HEK293T (cell line): ENCODE data around the gene CSTB.

ENCODE experiments used
- ARNT ChIP-seq: fragments of 450-650 bp; IDR thresholded peaks from 2 replicates; pipeline ENCODE4 v1.6.1; 2017; ENCODE audit warnings: mild to moderate bottlenecking
- BHLHE40 ChIP-seq: fragments of 450-650 bp; IDR thresholded peaks from 2 replicates; pipeline ENCODE4 v1.6.1; 2016; ENCODE audit warnings: mild to moderate bottlenecking, moderate library complexity, borderline replicate concordance
- CTBP1 ChIP-seq: fragments of 450-650 bp; IDR thresholded peaks from 2 replicates; pipeline ENCODE4 v1.6.1; 2016; ENCODE audit warnings: borderline replicate concordance
- ELF4 ChIP-seq: fragments of 450-650 bp; IDR thresholded peaks from 2 replicates; pipeline ENCODE4 v1.6.1; 2017; ENCODE audit warnings: antibody characterized with exemption
- FOXA1 ChIP-seq: fragments of 450-650 bp; IDR thresholded peaks from 2 replicates; pipeline ENCODE4 v1.6.1; 2016; ENCODE audit warnings: mild to moderate bottlenecking
- FOXM1 ChIP-seq: fragments of 450-650 bp; IDR thresholded peaks from 2 replicates; pipeline ENCODE4 v1.6.1; 2017; ENCODE audit warnings: mild to moderate bottlenecking, borderline replicate concordance
- HDGF ChIP-seq: fragments of 450-650 bp; IDR thresholded peaks from 2 replicates; pipeline ENCODE4 v1.6.1; 2017; ENCODE audit warnings: antibody characterized with exemption, borderline replicate concordance
- SP1 ChIP-seq: fragments of 450-650 bp; IDR thresholded peaks from 2 replicates; pipeline ENCODE4 v1.6.1; 2017
- SUZ12 ChIP-seq: fragments of 450-650 bp; IDR thresholded peaks from 2 replicates; pipeline ENCODE4 v1.6.1; 2016; ENCODE audit warnings: mild to moderate bottlenecking
- TARDBP ChIP-seq: fragments of 450-650 bp; IDR thresholded peaks from 2 replicates; pipeline ENCODE4 v1.6.1; 2016

GRCh38 chr21:43752758-43753438 is 23.2 kb downstream of the CSTB start:
- TF ChIP-seq HDGF: no peak
- TF ChIP-seq CTBP1: no peak
- no peak for TF ChIP-seq SP1
- TF ChIP-seq ELF4: no peak
- TF ChIP-seq FOXA1: no peak
- no peak for TF ChIP-seq SUZ12
- no peak for TF ChIP-seq TARDBP
- no peak for TF ChIP-seq ARNT
- TF ChIP-seq BHLHE40: no peak
- no peak for TF ChIP-seq FOXM1
